ENCODE measurements around the gene MAST4. TPM values are rescaled to one million over a fixed set of nuclear protein-coding genes. Genes with fewer than 3 reads are reported as not detected.
A peak's percentile ranks its signal among the peaks of the same experiment; 100 is the strongest.

MAST4 gene
- total RNA-seq, 1 experiment from 2014 or later, result 11.8 TPM

- H3K4me1 ChIP-seq (ENCODE audit: low read length), result peaks cover 75% of the 10 kb centered on the region
- H3K4me3 ChIP-seq (ENCODE audit: low read length), result peak overlapping the region; percentile 43; the same call in 1 of the 2 replicates
- no peaks in the 10 kb centered on the region for H3K27me3 ChIP-seq (ENCODE audit: low read length)
- H3K27ac ChIP-seq (ENCODE audit: low read length), result peak overlapping the region; percentile 99
- peak overlapping the region; percentile 63; the same call in 1 of the 2 replicates for H2AFZ ChIP-seq (ENCODE audit: low read length)
- H3K36me3 ChIP-seq (ENCODE audit: insufficient read depth, low read length), result no peaks in the 10 kb centered on the region; the same call in 1 of the 2 replicates
- H4K20me1 ChIP-seq (ENCODE audit: insufficient read depth, low read depth, low read length), result no peaks in the 10 kb centered on the region
- no peaks in the 10 kb centered on the region for H3K9me3 ChIP-seq (ENCODE audit: low read length)
- H3K4me2 ChIP-seq (ENCODE audit: low read depth, low read length, poor library complexity, severe bottlenecking), result peak overlapping the region; percentile 40
- no peak overlapping the region; the same call in 1 of the 2 replicates for H3K9ac ChIP-seq (ENCODE audit: low read length)
- H3K79me2 ChIP-seq (ENCODE audit: low read length), result no peaks in the 10 kb centered on the region
- DNase-seq, result peak; percentile 45
- no peaks in the 10 kb centered on the region for H3K9me2 ChIP-seq (replicated peaks; ENCODE audit: insufficient read depth, low read length)
Observed at GRCh38 chr5:66927140-66927539, 330.9 kb downstream of the MAST4 start.

- Histone ChIP-seq H3K9me2 (replicated peaks; ENCODE audit: insufficient read depth, low read length) (no peaks in the 10 kb centered on the region), H3K79me2 (ENCODE audit: low read length) (no peaks in the 10 kb centered on the region), H3K36me3 (ENCODE audit: insufficient read depth, low read length) (no peaks in the 10 kb centered on the region; the same call in 1 of the 2 replicates), H3K27ac (ENCODE audit: low read length) (peak overlapping the region; percentile 99), H3K4me2 (ENCODE audit: low read depth, low read length, poor library complexity, severe bottlenecking) (peak overlapping the region; percentile 72), H3K9ac (ENCODE audit: low read length) (peak overlapping the region; percentile 72), H3K4me1 (ENCODE audit: low read length) (peaks cover 87% of the 10 kb centered on the region), H3K9me3 (ENCODE audit: low read length) (no peaks in the 10 kb centered on the region), H3K27me3 (ENCODE audit: low read length) (no peaks in the 10 kb centered on the region), H3K4me3 (ENCODE audit: low read length) (peak overlapping the region; percentile 43), H2AFZ (ENCODE audit: low read length) (no peak overlapping the region), H4K20me1 (ENCODE audit: insufficient read depth, low read depth, low read length) (no peaks in the 10 kb centered on the region)
- peak; percentile 90 for DNase-seq
Observed at GRCh38 chr5:66929281-66929680, 333.1 kb downstream of the MAST4 start.

DNA sequence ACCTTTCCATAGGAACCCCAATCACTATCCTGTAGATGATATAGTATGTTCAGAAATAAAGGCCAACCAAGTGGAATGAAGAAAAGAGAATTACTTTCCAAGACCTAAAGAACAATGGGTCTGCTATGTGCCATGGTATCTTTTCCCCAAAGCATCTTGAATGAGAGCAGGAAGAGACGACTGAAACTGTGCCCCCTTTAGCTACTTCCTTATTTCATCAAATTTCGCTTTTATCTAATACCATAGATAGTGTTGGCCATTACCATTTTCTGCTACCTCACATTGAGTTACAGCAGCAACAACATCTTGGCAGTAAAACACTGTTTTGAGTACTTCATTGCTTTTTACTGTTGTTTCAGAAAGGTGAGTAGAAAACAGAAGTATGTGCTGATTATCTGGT, 333.8 kb downstream of the MAST4 start:
- peak overlapping the region; percentile 72 for H3K9ac ChIP-seq (ENCODE audit: low read length)
- peak; percentile 91 for DNase-seq
- peak overlapping the region; percentile 72 for H3K4me2 ChIP-seq (ENCODE audit: low read depth, low read length, poor library complexity, severe bottlenecking)
- H3K9me3 ChIP-seq (ENCODE audit: low read length), result no peaks in the 10 kb centered on the region
- no peaks in the 10 kb centered on the region for H3K27me3 ChIP-seq (ENCODE audit: low read length)
- H2AFZ ChIP-seq (ENCODE audit: low read length), result no peak overlapping the region
- H3K27ac ChIP-seq (ENCODE audit: low read length), result peak overlapping the region; percentile 99
- H3K9me2 ChIP-seq (replicated peaks; ENCODE audit: insufficient read depth, low read length), result no peaks in the 10 kb centered on the region
- no peaks in the 10 kb centered on the region for H3K79me2 ChIP-seq (ENCODE audit: low read length)
- H3K4me3 ChIP-seq (ENCODE audit: low read length), result peak overlapping the region; percentile 43
- peaks cover 90% of the 10 kb centered on the region for H3K4me1 ChIP-seq (ENCODE audit: low read length)
- no peaks in the 10 kb centered on the region; the same call in 1 of the 2 replicates for H3K36me3 ChIP-seq (ENCODE audit: insufficient read depth, low read length)
- H4K20me1 ChIP-seq (ENCODE audit: insufficient read depth, low read depth, low read length), result no peaks in the 10 kb centered on the region

- no peaks in the 10 kb centered on the region for H3K79me2 ChIP-seq (ENCODE audit: low read length)
Observed at GRCh38 chr5:66931651-66932050, 335.5 kb downstream of the MAST4 start.

DNA sequence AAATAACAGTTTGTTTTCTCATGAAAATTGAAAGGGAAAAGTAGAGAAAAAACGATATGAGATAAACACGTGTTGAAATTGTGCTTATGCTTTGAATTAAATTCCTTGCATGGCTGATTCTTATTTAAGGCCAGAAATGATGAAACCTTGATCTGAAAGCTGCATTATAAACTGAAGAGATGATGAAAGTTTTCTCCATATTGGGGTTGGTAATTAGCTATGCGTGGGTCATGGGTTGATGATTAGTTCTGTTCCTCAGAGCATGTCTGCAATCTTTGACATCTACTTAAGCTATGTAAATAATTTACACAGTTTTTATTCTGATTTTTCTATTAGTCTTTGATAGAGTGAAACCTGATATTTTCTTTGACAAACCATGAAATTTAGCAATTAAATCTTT, 336.3 kb downstream of the MAST4 start:
- Histone ChIP-seq H3K4me2 (ENCODE audit: low read depth, low read length, poor library complexity, severe bottlenecking) (peak overlapping the region; percentile 72), H3K9ac (ENCODE audit: low read length) (peak overlapping the region; percentile 72), H3K9me3 (ENCODE audit: low read length) (no peaks in the 10 kb centered on the region), H2AFZ (ENCODE audit: low read length) (peak overlapping the region; percentile 39; the same call in 1 of the 2 replicates), H4K20me1 (ENCODE audit: insufficient read depth, low read depth, low read length) (no peaks in the 10 kb centered on the region), H3K27me3 (ENCODE audit: low read length) (no peaks in the 10 kb centered on the region), H3K4me3 (ENCODE audit: low read length) (peak overlapping the region; percentile 43), H3K27ac (ENCODE audit: low read length) (peak overlapping the region; percentile 99), H3K36me3 (ENCODE audit: insufficient read depth, low read length) (no peaks in the 10 kb centered on the region; the same call in 1 of the 2 replicates), H3K79me2 (ENCODE audit: low read length) (no peaks in the 10 kb centered on the region), H3K4me1 (ENCODE audit: low read length) (peaks cover 75% of the 10 kb centered on the region), H3K9me2 (replicated peaks; ENCODE audit: insufficient read depth, low read length) (no peaks in the 10 kb centered on the region)
- peak; percentile 75 for DNase-seq

More at GRCh38 chr5:66931651-66932050, 335.5 kb downstream of the MAST4 start:
- DNase-seq, result peak; percentile 85
- peak overlapping the region; percentile 43 for H3K4me3 ChIP-seq (ENCODE audit: low read length)
- no peaks in the 10 kb centered on the region; the same call in 1 of the 2 replicates for H3K36me3 ChIP-seq (ENCODE audit: insufficient read depth, low read length)
- H3K27ac ChIP-seq (ENCODE audit: low read length), result peak overlapping the region; percentile 99
- no peaks in the 10 kb centered on the region for H3K9me2 ChIP-seq (replicated peaks; ENCODE audit: insufficient read depth, low read length)
- H3K9ac ChIP-seq (ENCODE audit: low read length), result peak overlapping the region; percentile 72
- no peaks in the 10 kb centered on the region for H4K20me1 ChIP-seq (ENCODE audit: insufficient read depth, low read depth, low read length)
- peaks cover 76% of the 10 kb centered on the region for H3K4me1 ChIP-seq (ENCODE audit: low read length)
- H3K27me3 ChIP-seq (ENCODE audit: low read length), result no peaks in the 10 kb centered on the region
- peak overlapping the region; percentile 39 for H2AFZ ChIP-seq (ENCODE audit: low read length)
- H3K4me2 ChIP-seq (ENCODE audit: low read depth, low read length, poor library complexity, severe bottlenecking), result peak overlapping the region; percentile 72
- H3K9me3 ChIP-seq (ENCODE audit: low read length), result no peaks in the 10 kb centered on the region

DNA sequence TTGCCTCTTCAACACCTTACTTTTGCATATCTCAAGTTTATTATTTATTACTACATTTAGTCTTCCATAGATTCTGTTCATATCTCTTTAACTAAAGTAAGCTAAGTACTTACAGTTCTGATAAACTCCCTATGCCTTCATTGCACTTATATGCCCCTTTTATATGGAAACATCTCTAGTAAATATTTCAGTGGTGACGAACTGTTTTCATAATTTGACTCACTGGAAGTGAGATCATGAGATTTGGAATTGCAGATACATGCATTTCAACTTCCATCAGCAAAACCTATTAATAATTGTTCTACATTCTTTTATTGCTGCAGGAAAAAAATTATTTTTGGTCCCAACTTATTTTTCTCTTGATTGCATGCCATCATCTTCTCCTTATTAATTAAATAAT, 336.9 kb downstream of the MAST4 start:
- Histone ChIP-seq H3K9me3 (ENCODE audit: low read length) (no peaks in the 10 kb centered on the region), H3K27me3 (ENCODE audit: low read length) (no peaks in the 10 kb centered on the region), H3K9me2 (replicated peaks; ENCODE audit: insufficient read depth, low read length) (no peaks in the 10 kb centered on the region), H3K4me1 (ENCODE audit: low read length) (peaks cover 72% of the 10 kb centered on the region), H3K36me3 (ENCODE audit: insufficient read depth, low read length) (no peaks in the 10 kb centered on the region), H2AFZ (ENCODE audit: low read length) (no peak overlapping the region), H3K79me2 (ENCODE audit: low read length) (no peaks in the 10 kb centered on the region), H3K4me3 (ENCODE audit: low read length) (no peak overlapping the region), H3K27ac (ENCODE audit: low read length) (peak overlapping the region; percentile 99), H3K9ac (ENCODE audit: low read length) (no peak overlapping the region), H3K4me2 (ENCODE audit: low read depth, low read length, poor library complexity, severe bottlenecking) (peak overlapping the region; percentile 72), H4K20me1 (ENCODE audit: insufficient read depth, low read depth, low read length) (no peaks in the 10 kb centered on the region)
- DNase-seq, result no peak

GRCh38 chr5:66939094-66939493, 342.9 kb downstream of the MAST4 start:
- Histone ChIP-seq H3K36me3 (ENCODE audit: insufficient read depth, low read length) (no peaks in the 10 kb centered on the region; the same call in 1 of the 2 replicates), H3K9me2 (replicated peaks; ENCODE audit: insufficient read depth, low read length) (no peaks in the 10 kb centered on the region), H3K4me2 (ENCODE audit: low read depth, low read length, poor library complexity, severe bottlenecking) (no peak overlapping the region), H3K4me1 (ENCODE audit: low read length) (peaks cover 15% of the 10 kb centered on the region), H3K4me3 (ENCODE audit: low read length) (no peak overlapping the region), H3K27ac (ENCODE audit: low read length) (no peak overlapping the region), H3K9ac (ENCODE audit: low read length) (no peak overlapping the region), H2AFZ (ENCODE audit: low read length) (no peak overlapping the region), H4K20me1 (ENCODE audit: insufficient read depth, low read depth, low read length) (no peaks in the 10 kb centered on the region), H3K79me2 (ENCODE audit: low read length) (no peaks in the 10 kb centered on the region), H3K27me3 (ENCODE audit: low read length) (no peaks in the 10 kb centered on the region), H3K9me3 (ENCODE audit: low read length) (peaks cover 5% of the 10 kb centered on the region; the same call in 1 of the 2 replicates)
- DNase-seq, result no peak

GRCh38 chr5:66945389-66946349, 349.5 kb downstream of the MAST4 start:
- H3K9ac ChIP-seq (ENCODE audit: low read length), result no peak overlapping the region

More at GRCh38 chr5:66945389-66946349, 349.5 kb downstream of the MAST4 start:
- Histone ChIP-seq H3K4me3 (ENCODE audit: low read length) (no peak overlapping the region), H3K27ac (ENCODE audit: low read length) (no peak overlapping the region), H3K27me3 (ENCODE audit: low read length) (no peaks in the 10 kb centered on the region), H3K9me3 (ENCODE audit: low read length) (peaks cover 5% of the 10 kb centered on the region; the same call in 1 of the 2 replicates), H3K79me2 (ENCODE audit: low read length) (no peaks in the 10 kb centered on the region), H3K9me2 (replicated peaks; ENCODE audit: insufficient read depth, low read length) (0 out of 2 replicates have a peak, but pooled peaks cover 3% of the 10 kb centered on the region), H3K4me1 (ENCODE audit: low read length) (no peaks in the 10 kb centered on the region), H3K4me2 (ENCODE audit: low read depth, low read length, poor library complexity, severe bottlenecking) (no peak overlapping the region), H2AFZ (ENCODE audit: low read length) (no peak overlapping the region), H4K20me1 (ENCODE audit: insufficient read depth, low read depth, low read length) (no peaks in the 10 kb centered on the region), H3K36me3 (ENCODE audit: insufficient read depth, low read length) (no peaks in the 10 kb centered on the region; the same call in 1 of the 2 replicates)
- no peak for DNase-seq

Data from Karpas-422 (cell line).